GM12801 (cell line): Measurements from ENCODE around the gene HTR7.

ENCODE experiments used
- TF ChIP-seq, protein P1 (sequence below): IDR thresholded peaks from one replicate; pipeline ENCODE4 v1.5.1; 2011; ENCODE audit warnings: control low read depth; ENCODE audit not compliant: insufficient read length; ENCODE audit errors: extremely low read depth

Gene HTR7

DNA sequence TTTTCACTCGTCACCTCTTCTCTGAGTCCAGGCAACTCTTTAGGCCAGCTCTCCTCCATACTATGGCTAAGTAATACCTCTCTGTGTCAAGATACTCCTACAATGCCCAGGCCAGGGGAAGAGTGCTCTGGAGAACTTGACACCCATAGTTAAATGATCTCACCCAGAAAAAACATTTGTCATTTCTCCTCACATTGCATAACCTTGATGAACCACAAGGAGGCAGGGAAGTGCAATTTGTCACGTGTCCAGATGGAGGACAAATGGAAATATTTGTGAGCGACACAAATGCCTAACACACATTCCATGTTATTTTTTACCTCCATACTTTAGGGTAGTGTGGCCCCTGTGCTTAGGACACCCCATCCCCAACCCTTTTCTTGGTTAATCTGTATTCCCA lies 78.3 kb downstream of the HTR7 start:
- TF ChIP-seq, protein P1, sequence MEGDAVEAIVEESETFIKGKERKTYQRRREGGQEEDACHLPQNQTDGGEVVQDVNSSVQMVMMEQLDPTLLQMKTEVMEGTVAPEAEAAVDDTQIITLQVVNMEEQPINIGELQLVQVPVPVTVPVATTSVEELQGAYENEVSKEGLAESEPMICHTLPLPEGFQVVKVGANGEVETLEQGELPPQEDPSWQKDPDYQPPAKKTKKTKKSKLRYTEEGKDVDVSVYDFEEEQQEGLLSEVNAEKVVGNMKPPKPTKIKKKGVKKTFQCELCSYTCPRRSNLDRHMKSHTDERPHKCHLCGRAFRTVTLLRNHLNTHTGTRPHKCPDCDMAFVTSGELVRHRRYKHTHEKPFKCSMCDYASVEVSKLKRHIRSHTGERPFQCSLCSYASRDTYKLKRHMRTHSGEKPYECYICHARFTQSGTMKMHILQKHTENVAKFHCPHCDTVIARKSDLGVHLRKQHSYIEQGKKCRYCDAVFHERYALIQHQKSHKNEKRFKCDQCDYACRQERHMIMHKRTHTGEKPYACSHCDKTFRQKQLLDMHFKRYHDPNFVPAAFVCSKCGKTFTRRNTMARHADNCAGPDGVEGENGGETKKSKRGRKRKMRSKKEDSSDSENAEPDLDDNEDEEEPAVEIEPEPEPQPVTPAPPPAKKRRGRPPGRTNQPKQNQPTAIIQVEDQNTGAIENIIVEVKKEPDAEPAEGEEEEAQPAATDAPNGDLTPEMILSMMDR: no peak

DNA sequence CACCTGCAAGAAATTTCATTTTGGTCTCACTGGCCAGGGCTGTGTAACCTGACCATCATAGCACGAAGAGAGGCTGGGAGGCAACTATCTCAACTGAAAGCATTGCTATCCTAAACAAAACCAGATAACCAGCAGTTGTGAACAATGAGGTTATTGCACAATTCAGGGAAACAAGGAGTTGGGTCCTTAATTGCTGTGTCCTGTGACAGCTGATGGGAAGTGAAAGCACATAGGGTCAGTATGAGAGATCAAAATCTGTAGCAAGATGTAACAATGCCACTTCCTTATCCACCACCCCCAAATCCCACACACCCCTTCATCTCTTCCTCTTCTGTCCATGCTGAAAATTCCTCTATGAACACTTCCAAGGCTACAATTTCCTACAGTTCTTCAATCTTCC lies 80.2 kb downstream of the HTR7 start:
- TF ChIP-seq, protein P1: no peak

- TF ChIP-seq, protein P1: no peak
Measured at GRCh38 chr10:90775351-90776028, 82.3 kb downstream of the HTR7 start.

DNA sequence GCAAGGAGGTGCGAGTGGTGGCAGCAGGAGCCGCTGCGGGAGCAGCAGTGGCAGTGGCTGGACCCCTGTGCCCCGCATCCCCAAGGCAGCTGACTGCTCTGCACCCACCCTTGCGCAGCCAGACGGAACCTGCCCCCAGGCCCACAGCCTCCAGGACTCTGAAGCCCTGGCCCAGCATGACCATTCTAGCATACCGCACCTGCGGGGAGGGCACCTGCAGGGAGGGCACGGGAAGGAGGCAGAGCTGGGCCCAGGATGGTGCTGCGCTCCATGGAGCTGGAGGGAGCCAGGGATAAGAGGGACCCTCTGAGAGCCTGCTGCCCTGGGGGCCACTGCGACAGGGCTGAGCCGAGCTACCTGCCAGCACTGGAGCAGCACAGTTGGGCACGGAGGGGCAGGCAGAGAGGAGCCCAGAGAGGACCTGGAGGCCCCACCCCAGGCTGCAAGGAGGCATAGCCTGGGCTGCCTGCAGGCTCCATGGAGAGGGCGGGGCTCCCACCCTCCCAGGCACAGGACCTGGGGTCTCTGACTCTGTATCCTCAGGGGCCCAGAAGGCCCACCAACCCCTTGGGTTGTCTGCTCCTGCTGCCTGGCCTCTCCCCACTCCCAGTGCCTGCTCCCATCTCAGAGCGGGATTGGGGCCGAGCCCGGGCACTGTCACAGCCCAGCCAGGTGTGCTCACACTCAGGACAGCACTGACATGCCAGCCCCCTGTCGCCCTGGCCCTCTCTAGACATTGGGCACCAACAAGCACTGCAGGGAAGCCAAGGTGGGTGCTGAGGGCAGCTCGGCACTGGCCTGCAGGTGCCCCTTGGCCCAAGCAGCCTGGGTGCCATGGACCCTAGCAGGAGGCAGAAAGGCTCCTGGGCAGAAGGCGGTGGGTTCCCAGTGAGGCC lies 87.6 kb downstream of the HTR7 start:
- TF ChIP-seq, protein P1: no peak

DNA sequence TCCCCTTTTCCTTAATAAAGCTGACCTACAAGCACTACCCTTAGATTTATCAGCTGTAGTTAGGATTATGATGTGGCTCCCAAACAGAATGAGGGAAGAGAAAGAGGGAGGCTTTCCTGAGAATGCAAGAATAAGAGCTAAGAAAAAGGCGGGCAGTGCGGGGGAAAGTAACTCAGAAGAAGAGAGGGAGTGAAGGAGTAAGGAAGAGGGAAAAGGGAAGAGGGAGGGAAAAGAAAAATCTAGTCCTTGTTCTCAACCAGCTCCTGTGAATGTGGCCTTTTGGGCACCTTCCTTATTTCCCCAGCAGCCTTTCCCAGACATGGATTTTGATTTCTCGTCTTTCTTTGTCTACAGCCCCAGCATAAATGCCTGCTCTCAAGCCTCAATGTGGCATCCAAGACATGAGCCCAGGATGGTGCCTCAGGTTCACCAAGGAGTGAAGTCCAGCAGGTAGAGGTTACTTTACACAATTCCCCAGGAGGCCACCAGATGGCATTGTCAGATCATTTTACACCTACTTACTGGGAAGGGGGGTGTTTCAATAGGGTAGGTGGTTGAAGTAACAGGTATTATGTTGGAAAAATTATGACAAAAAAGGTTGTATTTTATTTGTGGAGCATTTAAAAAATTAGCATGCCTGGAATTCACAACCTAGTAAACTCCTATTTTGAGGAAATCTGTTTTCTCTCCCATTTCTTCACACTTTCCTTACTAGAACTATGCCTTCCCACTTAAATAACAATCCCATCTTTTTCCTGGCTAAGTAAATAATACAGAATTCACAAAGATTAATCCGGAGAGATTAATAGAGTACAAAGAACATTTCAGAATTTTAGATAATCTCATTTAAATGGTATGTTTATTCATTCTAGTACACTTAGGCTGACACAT lies 106.5 kb downstream of the HTR7 start:
- TF ChIP-seq, protein P1: no peak

DNA sequence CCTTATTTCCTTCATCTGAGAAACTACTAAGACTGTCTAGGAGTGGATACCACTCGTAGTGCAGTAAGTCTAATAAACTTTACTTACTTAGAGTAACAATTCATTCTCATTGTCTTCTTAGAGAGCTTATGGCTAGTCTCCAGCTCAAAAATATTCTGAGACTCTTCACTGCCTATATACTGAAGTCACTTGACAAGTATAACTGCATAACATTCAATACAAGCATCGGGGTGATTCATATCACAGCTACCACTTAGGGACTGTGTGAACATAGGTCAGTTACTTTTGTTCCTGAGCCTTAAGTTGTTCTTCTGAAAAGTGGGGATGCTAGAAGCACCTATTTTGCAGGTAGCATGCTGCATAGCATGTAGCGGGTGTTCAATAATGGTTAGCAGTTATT lies 111.0 kb downstream of the HTR7 start:
- TF ChIP-seq, protein P1: no peak

GRCh38 chr10:90745565-90745964 lies 112.3 kb downstream of the HTR7 start:
- TF ChIP-seq, protein P1: no peak
